HG03066 (cell line): ENCODE measurements around the gene TNFAIP8.
"Not testable (repeated sequence)": the region's sequence is repeated elsewhere in the genome, so short reads cannot be mapped to it uniquely, and the experiment has no call there.

ENCODE experiments used
- ATAC-seq: cut with Tn5 transposase; IDR thresholded peaks from one replicate; pipeline ENCODE4 v1.9.1; 2021; ENCODE audit warnings: low read depth; ENCODE audit not compliant: unreplicated experiment

Gene TNFAIP8

DNA sequence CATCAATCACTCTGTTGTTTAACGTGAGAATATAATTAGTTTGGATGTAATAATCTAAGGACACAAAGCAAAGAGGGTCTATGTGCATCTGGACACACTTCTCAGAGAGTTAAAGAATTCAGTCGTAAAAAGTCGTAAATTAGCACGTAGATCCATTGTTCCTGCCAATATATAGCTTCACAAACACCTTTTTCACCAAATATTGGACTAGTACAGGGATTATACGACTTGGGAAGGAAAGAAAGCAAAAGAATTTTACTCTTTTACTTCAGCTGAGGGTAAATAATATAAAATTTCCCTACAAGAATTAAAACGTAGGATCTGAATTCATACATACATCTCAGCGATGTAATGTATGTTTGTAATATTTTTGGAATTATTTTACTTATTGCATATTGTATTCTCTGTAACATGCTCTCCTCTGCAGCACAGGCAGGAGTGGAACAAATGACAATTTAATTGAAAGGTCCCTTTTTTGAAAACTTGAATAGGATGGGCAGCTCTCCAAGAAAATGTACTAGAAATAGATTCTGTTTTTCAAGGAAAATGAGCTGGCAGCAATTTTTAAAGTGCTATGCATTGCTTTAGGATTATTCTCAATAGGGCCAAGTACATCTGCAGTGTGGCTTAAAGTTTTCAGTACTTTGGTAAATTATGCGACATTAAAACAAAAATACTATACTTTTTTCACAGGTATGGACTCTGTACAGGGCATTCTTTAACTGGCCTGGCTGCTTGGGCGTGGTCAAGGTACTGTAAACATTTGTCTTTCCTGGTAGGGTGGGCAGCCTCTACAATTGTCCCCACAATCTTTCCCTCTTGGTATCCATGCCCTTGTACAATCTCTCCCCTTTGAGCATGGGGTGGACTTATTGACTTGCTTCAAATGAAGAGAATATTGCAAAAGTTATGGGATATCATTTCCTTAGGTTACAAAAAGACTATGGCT is 56.7 kb downstream of the TNFAIP8 start:
- ATAC-seq = no peak

DNA sequence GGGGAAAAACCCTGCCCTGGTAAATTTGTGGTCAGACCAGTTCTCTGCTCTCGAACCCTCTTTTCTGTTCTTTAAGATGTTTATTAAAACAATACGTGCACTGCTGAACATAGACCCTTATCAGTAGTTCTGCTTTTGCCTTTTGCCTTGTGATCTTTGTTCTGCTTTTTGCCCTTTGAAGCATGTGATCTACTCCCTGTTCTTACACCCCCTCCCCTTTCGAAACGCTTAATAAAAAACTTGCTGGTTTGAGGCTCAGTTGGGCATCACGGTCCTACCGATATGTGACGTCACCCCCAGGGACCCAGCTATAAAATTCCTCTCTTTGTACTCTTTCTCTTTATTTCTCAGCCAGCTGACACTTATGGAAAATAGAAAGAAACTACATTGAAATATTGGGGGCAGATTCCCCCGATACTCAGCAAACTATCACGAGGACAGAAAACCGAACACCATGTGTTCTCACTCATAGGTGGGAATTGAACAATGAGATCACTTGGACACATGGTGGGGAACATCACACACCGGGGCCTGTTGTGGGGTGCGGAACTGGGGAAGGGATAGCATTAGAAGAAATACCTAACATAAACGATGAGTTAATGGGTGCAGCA is 58.4 kb downstream of the TNFAIP8 start:
- not testable (repeated sequence) for ATAC-seq

DNA sequence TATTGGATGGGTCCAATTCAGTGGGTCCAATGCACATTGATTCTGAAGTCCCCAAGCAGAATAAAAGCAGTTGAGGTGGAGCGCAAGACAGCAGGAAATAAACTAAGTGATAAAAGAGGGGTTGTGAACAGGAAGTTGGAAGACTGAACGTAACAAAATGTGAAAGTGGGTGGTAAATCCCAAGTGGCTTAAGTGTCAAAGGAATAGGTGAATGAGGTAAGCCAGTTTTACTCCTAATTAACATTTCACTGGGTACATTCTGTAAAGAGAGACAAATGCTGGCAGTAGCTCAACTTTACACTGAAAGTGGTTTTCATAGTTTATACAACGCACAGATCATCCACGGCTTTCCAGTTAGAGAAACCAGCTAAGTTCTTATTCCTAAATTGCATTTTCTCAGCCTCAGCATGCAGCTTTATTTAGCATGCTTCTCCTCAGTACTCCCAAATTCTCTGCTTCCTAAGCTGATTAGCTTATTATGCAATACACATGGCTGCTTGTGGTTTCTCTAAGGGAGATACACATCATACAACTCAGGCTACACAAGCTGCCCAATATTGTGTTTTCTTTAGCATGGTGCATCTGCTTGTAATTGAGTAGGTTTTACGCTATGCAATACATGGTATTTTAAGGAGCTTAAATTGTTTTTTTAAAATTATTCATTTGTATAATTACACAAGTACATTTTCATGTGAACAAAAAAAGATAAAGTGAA is 62.2 kb downstream of the TNFAIP8 start:
- ATAC-seq = no peak

DNA sequence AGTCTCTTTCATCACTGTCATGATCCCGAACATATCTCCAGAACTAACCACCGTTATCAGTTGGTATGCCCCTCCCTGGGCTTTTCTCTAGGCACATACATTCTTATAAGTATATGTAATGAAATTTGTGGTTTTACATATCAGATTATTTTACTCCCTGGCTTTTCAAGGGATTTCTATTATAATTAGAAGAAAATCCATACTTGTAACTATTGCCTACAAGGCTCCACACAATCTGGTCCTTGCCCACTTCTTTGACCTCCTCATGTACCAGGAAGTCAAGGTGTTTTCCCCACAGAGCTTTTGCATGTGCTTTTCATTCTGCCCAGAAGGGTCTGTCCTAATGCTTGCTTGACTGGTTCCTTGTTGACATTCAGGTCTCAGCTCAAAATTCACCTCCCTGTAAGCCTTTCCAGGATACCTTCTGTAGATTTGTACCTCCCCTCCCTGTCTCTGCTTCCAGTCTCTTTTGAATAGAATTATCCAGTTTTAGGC is 62.8 kb downstream of the TNFAIP8 start:
- no peak for ATAC-seq

DNA sequence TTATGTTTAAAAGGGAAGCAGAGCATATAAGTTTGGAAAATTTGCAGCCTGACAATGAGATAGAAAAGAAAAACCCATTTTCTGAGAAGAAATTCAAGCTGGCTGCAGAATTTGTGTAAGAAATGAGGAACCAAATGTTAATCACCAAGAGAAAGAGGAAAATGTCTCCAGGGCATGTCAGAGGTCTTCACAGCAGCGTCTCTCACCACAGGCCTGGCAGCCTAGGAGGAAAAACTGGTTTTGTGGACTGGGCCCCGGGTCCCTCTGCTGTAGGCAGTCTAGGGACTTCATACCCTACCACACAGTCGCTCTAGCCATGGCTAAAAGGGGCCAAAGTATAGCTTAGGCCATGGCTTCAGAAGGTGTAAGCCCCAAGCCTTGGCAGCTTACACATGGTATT is 64.3 kb downstream of the TNFAIP8 start:
- no peak for ATAC-seq

DNA sequence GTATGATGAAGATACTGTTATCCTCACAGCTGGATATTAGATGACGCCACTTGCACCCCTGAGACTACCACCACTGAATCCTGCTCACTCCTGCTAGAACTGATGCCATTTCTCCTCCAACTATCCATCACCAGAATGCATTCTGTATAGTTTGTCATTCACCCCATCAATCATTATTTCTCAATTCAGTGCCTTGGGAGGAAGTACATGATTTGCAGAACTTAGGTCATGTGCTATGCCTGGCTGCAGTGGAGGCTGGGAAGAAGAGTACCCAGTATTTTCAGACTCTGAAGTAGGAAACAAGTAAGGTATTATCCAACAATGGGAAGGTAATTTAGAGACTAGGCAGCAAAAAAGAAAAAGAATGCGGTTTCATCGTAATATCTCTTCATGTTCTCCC is 70.2 kb downstream of the TNFAIP8 start:
- ATAC-seq = no peak

DNA sequence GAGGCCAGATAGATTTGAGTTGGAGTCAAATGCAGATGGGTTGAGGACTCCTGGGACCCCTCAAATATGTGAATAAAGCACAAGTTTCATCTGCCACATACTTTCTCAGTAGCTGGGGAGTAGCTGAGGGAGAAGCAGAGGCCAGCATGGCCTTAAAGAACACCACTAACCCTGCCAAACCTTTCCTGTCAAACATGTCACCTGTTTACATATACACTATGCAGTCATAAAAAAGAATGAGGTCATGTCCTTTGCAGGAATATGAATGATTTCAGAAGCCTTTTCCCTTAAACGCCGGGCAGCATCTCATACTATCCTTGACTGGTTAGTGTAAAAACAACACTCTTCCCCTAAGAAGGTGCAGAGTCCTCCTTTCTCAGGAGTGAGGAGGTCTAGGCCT is 71.2 kb downstream of the TNFAIP8 start:
- ATAC-seq = no peak

DNA sequence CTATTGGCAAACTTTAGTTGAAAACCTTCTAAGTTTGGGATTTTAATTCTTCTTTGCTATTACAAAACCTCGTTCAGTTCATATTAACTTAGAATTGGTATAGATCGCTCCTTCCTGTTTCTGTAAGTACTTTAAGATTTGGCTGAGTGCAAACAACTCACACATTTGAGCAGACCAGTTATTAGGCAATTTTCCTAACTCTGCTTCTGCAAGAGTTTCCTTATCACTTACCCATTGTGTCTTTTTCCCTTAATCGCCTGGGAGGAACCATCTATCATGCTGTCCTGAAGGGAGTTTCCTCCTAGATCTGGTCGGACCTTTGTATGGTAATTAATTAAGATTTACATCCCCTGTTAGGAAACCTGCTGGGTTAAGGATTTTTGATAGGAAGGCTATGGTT is 71.8 kb downstream of the TNFAIP8 start:
- ATAC-seq = not testable (repeated sequence)

DNA sequence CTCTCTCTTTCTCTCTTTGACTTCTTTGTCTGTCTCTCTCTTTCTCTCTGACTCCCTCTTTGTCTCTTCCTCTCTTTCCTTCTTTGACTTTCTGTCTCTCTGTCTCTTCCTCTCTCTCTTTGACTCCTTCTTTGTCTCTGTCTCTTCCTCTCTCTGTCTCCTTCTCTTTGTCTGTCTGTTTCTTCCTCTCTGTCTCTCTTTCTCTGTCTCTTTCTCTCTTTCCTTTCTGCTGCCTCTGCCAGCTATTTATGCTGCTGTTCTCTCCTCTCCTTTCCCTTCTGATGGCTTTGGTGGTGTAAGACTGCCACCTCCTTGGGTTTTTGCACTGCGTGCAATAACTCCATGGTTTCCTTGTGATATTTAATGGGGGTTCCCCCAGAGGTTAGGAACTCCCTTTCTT is 72.3 kb downstream of the TNFAIP8 start:
- not testable (repeated sequence) for ATAC-seq

DNA sequence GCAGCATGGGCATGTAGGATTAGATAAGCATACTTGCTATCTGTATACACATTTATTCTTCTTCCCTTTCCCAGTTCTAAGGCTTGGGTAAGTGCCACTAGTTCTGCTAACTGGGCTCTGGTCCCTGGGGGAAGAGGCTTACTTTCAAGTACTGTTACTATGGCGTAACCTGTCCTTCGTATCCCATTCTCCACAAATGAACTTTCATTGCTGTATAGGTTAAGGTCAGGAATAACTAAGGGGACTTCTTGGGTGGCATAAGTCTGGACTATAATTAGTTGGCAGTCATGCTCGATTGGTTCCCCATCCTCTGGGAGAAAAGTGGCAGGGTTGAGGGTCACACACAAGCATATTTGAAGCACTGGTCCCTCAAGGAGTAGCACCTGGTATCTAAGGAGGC is 72.8 kb downstream of the TNFAIP8 start:
- ATAC-seq = not testable (repeated sequence)

DNA sequence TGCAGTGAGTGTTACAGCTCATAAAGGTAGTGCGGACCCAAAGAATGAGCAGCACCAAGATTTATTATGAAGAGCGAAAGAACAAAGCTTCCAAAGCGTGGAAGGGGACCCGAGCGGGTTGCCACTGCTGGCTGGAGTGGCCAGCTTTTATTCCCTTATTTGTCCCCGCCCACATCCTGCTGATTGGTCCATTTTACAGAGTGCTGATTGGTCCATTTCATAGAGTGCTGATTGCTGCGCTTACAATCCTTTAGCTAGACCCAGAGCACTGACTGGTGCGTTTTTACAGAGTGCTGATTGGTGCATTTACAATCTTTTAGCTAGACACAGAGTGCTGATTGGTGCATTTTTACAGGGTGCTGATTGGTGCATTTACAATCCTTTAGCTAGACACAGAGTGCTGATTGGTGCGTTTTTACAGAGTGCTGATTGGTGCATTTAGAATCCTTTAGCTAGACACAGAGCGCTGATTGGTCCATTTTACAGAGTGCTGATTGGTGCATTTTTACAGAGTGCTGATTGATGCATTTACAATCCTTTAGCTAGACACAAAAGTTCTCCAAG is 76.9 kb downstream of the TNFAIP8 start:
- not testable (repeated sequence) for ATAC-seq

DNA sequence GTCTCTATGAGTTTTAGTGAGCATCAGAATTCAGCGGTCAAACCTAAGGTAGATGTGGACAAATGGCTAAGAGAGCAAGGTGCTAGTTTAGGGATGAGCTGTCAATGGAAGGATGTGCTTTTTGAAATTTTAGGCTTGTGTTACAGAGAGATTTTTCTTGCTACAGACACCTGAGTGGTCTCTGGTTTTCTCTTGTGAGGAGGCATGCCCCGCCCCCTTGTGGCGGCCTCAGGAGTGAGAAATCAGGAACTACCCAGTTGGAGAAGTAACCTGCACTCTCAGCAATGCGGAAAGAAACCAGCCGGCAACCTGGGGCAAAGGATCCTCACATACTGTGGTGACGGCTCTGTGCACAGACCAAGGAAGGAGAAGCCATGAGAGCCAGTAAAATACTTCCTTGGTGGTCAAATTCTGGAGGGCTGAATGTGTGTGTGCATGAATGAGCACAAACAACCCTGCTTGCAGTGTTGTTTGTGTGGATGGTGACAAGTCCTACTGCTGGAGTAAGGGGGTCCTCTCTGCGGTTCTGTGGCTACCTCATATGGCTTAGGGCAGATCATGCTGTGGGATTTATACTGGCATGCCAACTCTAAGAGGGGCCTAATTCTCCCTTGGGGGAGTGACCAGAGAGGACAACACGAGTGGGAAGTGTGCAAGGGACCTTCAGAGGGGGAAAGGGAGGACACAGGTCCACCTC is 79.8 kb downstream of the TNFAIP8 start:
- peak; percentile 86 for ATAC-seq

DNA sequence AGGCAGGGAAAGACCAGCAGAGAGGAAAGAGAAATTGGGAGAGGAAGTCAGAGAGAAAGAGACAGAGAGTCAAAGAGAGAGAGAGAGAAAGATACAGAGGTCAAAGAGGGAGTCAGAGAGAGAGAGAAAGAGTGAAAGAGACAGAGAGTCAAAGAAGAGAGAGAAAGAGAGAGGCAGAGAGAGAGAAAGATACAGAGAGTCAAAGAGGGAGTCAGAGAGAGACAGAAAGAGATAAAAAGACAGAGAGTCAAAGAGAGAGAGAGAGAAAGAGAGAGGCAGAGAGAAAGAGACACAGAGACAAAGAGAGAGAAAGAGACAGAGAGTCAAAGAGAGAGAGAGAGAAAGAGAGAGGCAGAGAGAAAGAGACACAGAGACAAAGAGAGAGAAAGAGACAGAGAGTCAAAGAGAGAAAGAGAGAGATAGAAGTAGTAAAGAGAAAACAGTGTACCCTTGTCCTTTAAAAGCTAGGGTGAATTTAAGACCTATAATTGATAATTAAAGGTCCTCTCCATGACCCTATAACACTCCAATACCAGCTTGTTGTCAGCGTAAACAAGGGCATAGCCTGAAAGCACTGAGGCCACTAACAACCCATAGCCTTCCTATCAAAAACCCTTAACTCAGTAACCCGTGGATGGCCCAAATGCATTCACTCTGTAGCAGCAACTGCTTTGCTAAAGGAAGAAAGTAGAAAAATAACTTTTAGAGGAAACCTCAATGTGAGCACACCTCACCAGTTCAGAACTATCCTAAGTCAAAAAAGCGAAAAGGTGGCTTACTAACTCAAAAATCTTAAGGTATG is 82.2 kb downstream of the TNFAIP8 start:
- not testable (repeated sequence) for ATAC-seq

DNA sequence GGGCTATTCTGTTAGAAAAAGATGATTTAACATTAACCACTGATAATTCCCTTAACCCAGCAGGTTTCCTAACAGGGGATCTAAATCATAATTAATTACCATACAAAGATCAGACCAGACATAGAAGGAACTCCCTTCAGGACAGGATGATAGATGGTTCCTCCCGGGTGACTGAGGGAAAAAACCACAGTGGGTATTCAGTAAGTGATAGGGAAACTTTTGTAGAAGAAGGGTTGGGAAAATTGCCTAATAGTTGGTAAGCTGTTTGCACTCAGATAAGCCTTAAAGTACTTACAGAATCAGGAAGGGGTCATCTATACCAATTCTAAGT is 82.7 kb downstream of the TNFAIP8 start:
- ATAC-seq = not testable (repeated sequence)

DNA sequence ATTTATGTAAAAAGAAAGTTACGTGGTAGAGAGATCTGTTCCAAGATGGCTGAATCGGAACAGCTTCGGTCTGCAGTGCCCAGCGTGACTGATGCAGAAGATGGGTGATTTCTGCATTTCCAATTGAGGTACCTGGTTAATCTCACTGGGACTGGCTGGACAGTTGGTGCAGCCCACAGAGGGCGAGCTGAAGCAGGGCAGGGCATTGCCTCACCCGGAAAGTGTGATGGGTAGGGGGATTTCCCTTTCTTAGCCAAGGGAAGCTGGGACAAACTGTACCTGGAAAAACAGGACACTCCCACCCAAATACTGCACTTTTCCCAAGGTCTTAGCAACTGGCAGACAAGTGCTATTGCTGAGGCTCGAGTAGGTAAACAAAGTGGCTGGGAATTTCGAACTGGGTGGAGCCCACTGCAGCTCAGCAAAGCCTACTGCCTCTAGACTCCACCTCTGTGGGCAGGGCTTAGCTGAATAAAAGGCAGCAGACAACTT is 83.4 kb downstream of the TNFAIP8 start:
- peak; percentile 55 for ATAC-seq

DNA sequence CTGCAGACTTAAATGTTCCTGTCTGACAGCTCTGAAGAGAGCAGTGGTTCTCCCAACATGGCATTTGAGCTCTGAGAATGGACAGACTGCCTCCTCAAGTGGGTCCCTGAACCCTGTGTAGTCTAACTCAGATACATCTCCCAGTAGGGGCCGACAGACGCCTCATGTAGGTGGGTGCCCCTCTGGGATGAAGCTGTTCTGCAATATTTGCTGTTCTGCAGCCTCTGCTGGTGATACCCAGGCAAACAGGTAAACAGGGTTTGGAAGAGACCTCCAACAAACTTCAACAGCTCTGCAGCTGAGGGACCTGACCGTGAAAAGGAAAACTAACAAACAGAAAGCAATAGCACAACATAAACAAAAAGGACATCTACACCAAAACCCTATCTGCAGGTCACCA is 83.8 kb downstream of the TNFAIP8 start:
- peak; percentile 10 for ATAC-seq

DNA sequence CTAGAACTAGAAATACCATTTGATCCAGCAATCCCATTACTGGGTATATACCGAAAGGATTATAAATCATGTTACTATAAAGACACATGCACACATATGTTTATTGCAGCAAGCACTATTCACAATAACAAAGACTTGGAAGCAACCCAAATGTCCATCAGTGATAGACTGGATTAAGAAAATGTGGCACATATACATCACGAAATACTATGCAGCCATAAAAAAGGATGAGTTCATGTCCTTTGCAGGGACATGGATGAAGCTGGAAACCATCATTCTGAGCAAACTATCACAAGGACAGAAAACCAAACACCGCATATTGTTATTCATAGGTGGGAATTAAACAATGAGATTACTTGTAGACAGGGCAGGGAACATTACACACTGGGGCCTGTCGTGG is 88.8 kb downstream of the TNFAIP8 start:
- not testable (repeated sequence) for ATAC-seq

DNA sequence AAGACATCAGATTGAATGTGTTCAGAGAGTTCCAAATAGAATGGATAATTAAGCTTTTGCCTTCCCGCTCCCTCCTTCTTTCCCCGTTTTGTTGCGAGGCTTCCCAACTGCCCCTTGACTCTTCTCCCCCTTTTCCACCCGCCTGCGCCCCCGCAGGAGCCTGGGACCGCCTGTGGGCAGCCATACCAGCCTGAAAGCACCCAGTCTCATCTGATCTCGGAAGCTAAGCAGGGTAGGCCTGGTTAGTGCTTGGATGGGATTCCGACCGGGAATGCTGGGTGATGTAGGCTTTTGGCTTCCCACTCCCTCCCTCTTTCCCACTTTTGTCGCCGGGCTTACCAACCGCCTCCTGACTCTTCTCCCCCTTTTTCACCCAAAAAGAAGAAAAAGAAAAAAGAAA is 89.7 kb downstream of the TNFAIP8 start:
- ATAC-seq = no peak
